Tibial nerve (tissue), 3 donors: ENCODE measurements around the gene ARHGAP26.

ENCODE experiments used
- POLR2A ChIP-seq, 2 donors: fragments of 450-650 bp; IDR thresholded peaks; one replicate each; pipeline ENCODE4 v1.6.1; 2017; ENCODE audit warnings: antibody characterized with exemption in 2 of 2, mild to moderate bottlenecking in 2 of 2, moderate library complexity in 2 of 2
- TF ChIP-seq, protein P1 (sequence below), 5 experiments: fragments of 200-600 bp in 3 of 5; fragments of 450-650 bp in 2 of 5; sonication (generic) in 3 of 5; IDR thresholded peaks; one replicate each; pipeline ENCODE4 v1.5.1; 2016 to 2019; ENCODE audit warnings: antibody characterized with exemption in 5 of 5, mild to moderate bottlenecking in 3 of 5, moderate library complexity in 2 of 5

DNA sequence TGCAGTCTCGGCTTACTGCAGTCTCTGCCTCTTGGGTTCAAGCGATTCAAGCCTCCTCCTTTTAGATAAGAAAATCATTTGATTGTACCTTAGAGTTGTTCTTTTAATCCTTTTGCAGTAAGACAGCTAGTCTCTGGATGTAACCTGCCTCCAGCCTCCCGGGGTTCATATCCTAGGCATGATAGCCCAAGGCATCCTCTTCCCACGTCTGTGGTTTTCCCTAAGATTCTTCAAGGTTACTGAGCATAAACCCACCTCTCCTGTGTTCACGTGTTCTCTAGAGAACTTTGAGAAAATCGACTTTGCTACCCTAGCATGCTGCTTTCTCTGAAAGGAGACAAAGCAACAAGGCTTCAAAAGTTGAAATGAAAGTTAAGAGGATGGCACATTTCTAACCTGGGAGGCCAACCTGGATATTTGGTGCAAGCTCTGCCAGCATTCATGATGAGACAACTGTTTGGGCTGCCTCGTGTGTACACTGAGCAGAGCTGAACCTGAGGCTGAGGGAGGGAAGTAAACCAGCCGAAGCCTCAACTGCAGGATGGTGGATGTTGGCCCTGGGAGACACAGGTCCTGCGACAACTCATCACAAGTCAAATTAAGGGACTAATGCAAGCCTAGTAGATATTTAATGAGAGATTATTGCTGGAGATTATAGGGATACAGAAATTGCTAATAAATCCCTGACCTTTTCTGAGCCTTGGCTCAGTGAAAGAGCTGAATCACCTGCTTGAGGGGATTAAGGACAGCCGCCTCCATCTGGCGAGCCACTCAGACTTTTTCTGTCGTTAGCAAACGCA, 261.8 kb downstream of the ARHGAP26 start:
- TF ChIP-seq, protein P1, sequence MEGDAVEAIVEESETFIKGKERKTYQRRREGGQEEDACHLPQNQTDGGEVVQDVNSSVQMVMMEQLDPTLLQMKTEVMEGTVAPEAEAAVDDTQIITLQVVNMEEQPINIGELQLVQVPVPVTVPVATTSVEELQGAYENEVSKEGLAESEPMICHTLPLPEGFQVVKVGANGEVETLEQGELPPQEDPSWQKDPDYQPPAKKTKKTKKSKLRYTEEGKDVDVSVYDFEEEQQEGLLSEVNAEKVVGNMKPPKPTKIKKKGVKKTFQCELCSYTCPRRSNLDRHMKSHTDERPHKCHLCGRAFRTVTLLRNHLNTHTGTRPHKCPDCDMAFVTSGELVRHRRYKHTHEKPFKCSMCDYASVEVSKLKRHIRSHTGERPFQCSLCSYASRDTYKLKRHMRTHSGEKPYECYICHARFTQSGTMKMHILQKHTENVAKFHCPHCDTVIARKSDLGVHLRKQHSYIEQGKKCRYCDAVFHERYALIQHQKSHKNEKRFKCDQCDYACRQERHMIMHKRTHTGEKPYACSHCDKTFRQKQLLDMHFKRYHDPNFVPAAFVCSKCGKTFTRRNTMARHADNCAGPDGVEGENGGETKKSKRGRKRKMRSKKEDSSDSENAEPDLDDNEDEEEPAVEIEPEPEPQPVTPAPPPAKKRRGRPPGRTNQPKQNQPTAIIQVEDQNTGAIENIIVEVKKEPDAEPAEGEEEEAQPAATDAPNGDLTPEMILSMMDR (IDR thresholded peaks at IDR 0.05), result no peak
- no peak for TF ChIP-seq POLR2A (IDR thresholded peaks at IDR 0.05)
